Measurements from ENCODE around the gene AKAP7.

The AKAP7 gene

GRCh38 chr6:131206463-131207251 is 71.4 kb downstream of the AKAP7 start:
- Mint-ChIP-seq H3K27me3 (no peaks in the 10 kb centered on the region), H3K36me3 (peaks cover 6% of the 10 kb centered on the region), H3K9me3 (no peaks in the 10 kb centered on the region), H3K27ac (peak overlapping the region; percentile 3), H3K4me3 (no peak overlapping the region), H3K4me1 (peaks cover 8% of the 10 kb centered on the region)
- no peak for ATAC-seq

- no peak for ATAC-seq
- Mint-ChIP-seq H3K27ac (no peak overlapping the region), H3K27me3 (no peaks in the 10 kb centered on the region), H3K4me1 (peaks cover 8% of the 10 kb centered on the region), H3K4me3 (no peak overlapping the region), H3K9me3 (no peaks in the 10 kb centered on the region), H3K36me3 (peaks cover 6% of the 10 kb centered on the region)
Observed at GRCh38 chr6:131208787-131209186, 73.5 kb downstream of the AKAP7 start.

- Mint-ChIP-seq H3K4me3 (no peak overlapping the region), H3K9me3 (no peaks in the 10 kb centered on the region), H3K36me3 (peaks cover 6% of the 10 kb centered on the region), H3K4me1 (peaks cover 12% of the 10 kb centered on the region), H3K27ac (no peak overlapping the region), H3K27me3 (no peaks in the 10 kb centered on the region)
- no peak for ATAC-seq
Observed at GRCh38 chr6:131210469-131210868, 75.2 kb downstream of the AKAP7 start.

- Mint-ChIP-seq H3K4me1 (peaks cover 4% of the 10 kb centered on the region), H3K27ac (no peak overlapping the region)
Observed at GRCh38 chr6:131212024-131212423, 76.8 kb downstream of the AKAP7 start.

GRCh38 chr6:131212913-131213312 is 77.6 kb downstream of the AKAP7 start:
- Mint-ChIP-seq H3K9me3 (no peaks in the 10 kb centered on the region), H3K4me3 (no peak overlapping the region), H3K27me3 (no peaks in the 10 kb centered on the region), H3K27ac (no peak overlapping the region), H3K36me3 (no peaks in the 10 kb centered on the region), H3K4me1 (peaks cover 4% of the 10 kb centered on the region)
- ATAC-seq, result no peak

More at GRCh38 chr6:131212024-131212423, 76.8 kb downstream of the AKAP7 start:
- ATAC-seq, result no peak
- H3K27me3 Mint-ChIP-seq, result no peaks in the 10 kb centered on the region
- no peaks in the 10 kb centered on the region for H3K9me3 Mint-ChIP-seq
- no peaks in the 10 kb centered on the region for H3K36me3 Mint-ChIP-seq
- no peak overlapping the region for H3K4me3 Mint-ChIP-seq

- H3K27me3 Mint-ChIP-seq, result no peaks in the 10 kb centered on the region
- H3K4me3 Mint-ChIP-seq, result no peak overlapping the region
- H3K4me1 Mint-ChIP-seq, result peaks cover 4% of the 10 kb centered on the region
- H3K36me3 Mint-ChIP-seq, result no peaks in the 10 kb centered on the region
- no peak for ATAC-seq
- no peaks in the 10 kb centered on the region for H3K9me3 Mint-ChIP-seq
- H3K27ac Mint-ChIP-seq, result no peak overlapping the region
Observed at GRCh38 chr6:131213501-131213990, 78.3 kb downstream of the AKAP7 start.

GRCh38 chr6:131215219-131215618 is 80.0 kb downstream of the AKAP7 start:
- no peaks in the 10 kb centered on the region for H3K27me3 Mint-ChIP-seq
- ATAC-seq, result no peak
- H3K9me3 Mint-ChIP-seq, result no peaks in the 10 kb centered on the region
- peaks cover 4% of the 10 kb centered on the region for H3K4me1 Mint-ChIP-seq
- H3K27ac Mint-ChIP-seq, result no peak overlapping the region
- no peak overlapping the region for H3K4me3 Mint-ChIP-seq
- H3K36me3 Mint-ChIP-seq, result no peaks in the 10 kb centered on the region

GRCh38 chr6:131216246-131216645 is 81.0 kb downstream of the AKAP7 start:
- Mint-ChIP-seq H3K36me3 (peaks cover 7% of the 10 kb centered on the region), H3K9me3 (no peaks in the 10 kb centered on the region), H3K27ac (no peak overlapping the region), H3K4me3 (no peak overlapping the region), H3K27me3 (no peaks in the 10 kb centered on the region), H3K4me1 (peaks cover 4% of the 10 kb centered on the region)
- no peak for ATAC-seq

GRCh38 chr6:131222773-131223172 is 87.5 kb downstream of the AKAP7 start:
- H3K27ac Mint-ChIP-seq, result no peak overlapping the region

GRCh38 chr6:131223416-131223815 is 88.1 kb downstream of the AKAP7 start:
- no peaks in the 10 kb centered on the region for H3K9me3 Mint-ChIP-seq
- no peaks in the 10 kb centered on the region for H3K27me3 Mint-ChIP-seq
- no peak overlapping the region for H3K27ac Mint-ChIP-seq
- no peak for ATAC-seq
- H3K4me3 Mint-ChIP-seq, result no peak overlapping the region
- no peaks in the 10 kb centered on the region for H3K4me1 Mint-ChIP-seq
- H3K36me3 Mint-ChIP-seq, result peaks cover 15% of the 10 kb centered on the region

More at GRCh38 chr6:131222773-131223172, 87.5 kb downstream of the AKAP7 start:
- H3K27me3 Mint-ChIP-seq, result no peaks in the 10 kb centered on the region
- no peaks in the 10 kb centered on the region for H3K9me3 Mint-ChIP-seq
- peaks cover 15% of the 10 kb centered on the region for H3K36me3 Mint-ChIP-seq
- H3K4me1 Mint-ChIP-seq, result no peaks in the 10 kb centered on the region
- H3K4me3 Mint-ChIP-seq, result no peak overlapping the region
- ATAC-seq, result no peak

- Mint-ChIP-seq H3K27ac (no peak overlapping the region), H3K4me3 (no peak overlapping the region), H3K36me3 (peaks cover 20% of the 10 kb centered on the region), H3K9me3 (no peaks in the 10 kb centered on the region), H3K4me1 (no peaks in the 10 kb centered on the region), H3K27me3 (no peaks in the 10 kb centered on the region)
- ATAC-seq, result no peak
Observed at GRCh38 chr6:131225127-131225526, 89.9 kb downstream of the AKAP7 start.

GRCh38 chr6:131225959-131226358 is 90.7 kb downstream of the AKAP7 start:
- H3K27ac Mint-ChIP-seq, result no peak overlapping the region
- no peaks in the 10 kb centered on the region for H3K4me1 Mint-ChIP-seq
- H3K4me3 Mint-ChIP-seq, result no peak overlapping the region
- H3K36me3 Mint-ChIP-seq, result peaks cover 20% of the 10 kb centered on the region
- H3K9me3 Mint-ChIP-seq, result no peaks in the 10 kb centered on the region
- no peaks in the 10 kb centered on the region for H3K27me3 Mint-ChIP-seq
- no peak for ATAC-seq

GRCh38 chr6:131226459-131227157 is 91.3 kb downstream of the AKAP7 start:
- Mint-ChIP-seq H3K36me3 (peaks cover 16% of the 10 kb centered on the region), H3K27ac (no peak overlapping the region), H3K4me3 (no peak overlapping the region), H3K4me1 (no peaks in the 10 kb centered on the region), H3K27me3 (no peaks in the 10 kb centered on the region), H3K9me3 (no peaks in the 10 kb centered on the region)
- ATAC-seq, result no peak

- no peaks in the 10 kb centered on the region for H3K9me3 Mint-ChIP-seq
- no peaks in the 10 kb centered on the region for H3K4me1 Mint-ChIP-seq
- no peak overlapping the region for H3K4me3 Mint-ChIP-seq
- H3K27ac Mint-ChIP-seq, result no peak overlapping the region
- no peaks in the 10 kb centered on the region for H3K27me3 Mint-ChIP-seq
- peaks cover 10% of the 10 kb centered on the region for H3K36me3 Mint-ChIP-seq
- no peak for ATAC-seq
Observed at GRCh38 chr6:131227158-131227543, 91.9 kb downstream of the AKAP7 start.

GRCh38 chr6:131231103-131231502 is 95.8 kb downstream of the AKAP7 start:
- no peak for ATAC-seq
- H3K36me3 Mint-ChIP-seq, result peaks cover 9% of the 10 kb centered on the region
- no peaks in the 10 kb centered on the region for H3K27me3 Mint-ChIP-seq
- H3K4me1 Mint-ChIP-seq, result no peaks in the 10 kb centered on the region
- H3K4me3 Mint-ChIP-seq, result no peak overlapping the region
- no peaks in the 10 kb centered on the region for H3K9me3 Mint-ChIP-seq
- H3K27ac Mint-ChIP-seq, result no peak overlapping the region

GRCh38 chr6:131231891-131232290 is 96.6 kb downstream of the AKAP7 start:
- no peak for ATAC-seq

More at GRCh38 chr6:131231891-131232290, 96.6 kb downstream of the AKAP7 start:
- Mint-ChIP-seq H3K4me1 (no peaks in the 10 kb centered on the region), H3K4me3 (no peak overlapping the region), H3K27me3 (no peaks in the 10 kb centered on the region), H3K36me3 (peaks cover 9% of the 10 kb centered on the region), H3K9me3 (no peaks in the 10 kb centered on the region), H3K27ac (no peak overlapping the region)

Measured in stimulated activated memory B cell treated with anti-CD40 and anti-IgM and Interleukin-4, amounts not matched to agents 10 μg/mL and 1 μg/mL and 100 μg/mL, for 72 hours (primary cell).